ENCODE data around the gene MAPK8. TPM values are rescaled to one million over a fixed set of nuclear protein-coding genes. Genes with fewer than 3 reads are reported as not detected.
A peak's percentile ranks its signal among the peaks of the same experiment; 100 is the strongest.

The MAPK8 gene
- total and polyA plus RNA-seq, 9 of the 15 experiments (the other 6 are each of a cell fraction or from before 2014, with no cell fraction given) = 6.4 to 159 (median 71.0) TPM

- peaks cover 0 to 14% of the 10 kb centered on the region in 2 experiments; a peak in 2 of 5 replicates for H3K4me1 ChIP-seq (replicated peaks in 1 of 2; ENCODE audit: control insufficient read depth in 2 of 2, insufficient read depth in 2 of 2, low read length in 2 of 2)
- no peaks in the 10 kb centered on the region for H3K9me1 ChIP-seq (ENCODE audit: control insufficient read depth, insufficient read depth, low read length)
- no TSS peak for BruUV-seq (replicated peaks)
- in situ Hi-C loops (cut with MboI) (no loop called here), intact Hi-C loops (cut with micrococcal nuclease) (no loop called here)
- no peak overlapping the region for H3K4me2 ChIP-seq (ENCODE audit: insufficient read depth, low read length)
- ATAC-seq (no peak), DNase-seq (ENCODE audit: extremely low read depth in 1 of 4, low spot score in 3 of 4) (no peak), FAIRE-seq (no peak)
- ChIA-PET POLR2A (no interaction called here), CTCF (ENCODE audit: low intra/inter-chr PET ratio) (no interaction called here)
- H3K4me3 ChIP-seq = no peak overlapping the region
- H3K36me3 ChIP-seq (ENCODE audit: control insufficient read depth, insufficient read depth, low read length) = peaks cover 36% of the 10 kb centered on the region
- H3K27me3 ChIP-seq (ENCODE audit: control insufficient read depth in 2 of 2, insufficient read depth in 2 of 2, low read length in 2 of 2) = no peaks in the 10 kb centered on the region
- no peak overlapping the region for H2AFZ ChIP-seq (ENCODE audit: low read depth, low read length)
- peaks cover 4% of the 10 kb centered on the region for H3K9me3 ChIP-seq (replicated peaks; ENCODE audit: control insufficient read depth, insufficient read depth, low read depth, low read length)
- no peak overlapping the region for H3K27ac ChIP-seq (ENCODE audit: extremely low read depth, low read depth, low read length)
- H3K79me2 ChIP-seq (ENCODE audit: control insufficient read depth, insufficient read depth, low read length) = no peaks in the 10 kb centered on the region
- 95% methylated on average over 4 of the region's 4 CpGs for WGBS (ENCODE audit: insufficient coverage, low coverage, missing lambda C conversion rate)
- no peak overlapping the region for H3K9ac ChIP-seq (ENCODE audit: insufficient read depth in 1 of 2, low read depth in 2 of 2, low read length in 2 of 2)
- no peaks in the 10 kb centered on the region for H4K20me1 ChIP-seq (replicated peaks; ENCODE audit: control insufficient read depth, insufficient read depth, low read length)
- TF ChIP-seq ETV5 (CRISPR knock-in tag; IDR thresholded peaks at IDR 0.05; ENCODE audit: low read depth) (no peak), ZNF449 (CRISPR knock-in tag; IDR thresholded peaks at IDR 0.05) (no peak), ZNF146 (CRISPR knock-in tag; IDR thresholded peaks at IDR 0.05; ENCODE audit: unreplicated experiment) (peak; percentile 86), TGIF2 (CRISPR knock-in tag; IDR thresholded peaks at IDR 0.05) (no peak), KDM1A (IDR thresholded peaks at IDR 0.05) (0 out of 4 replicates have a peak, but pooled peaks of 1 of the 2 experiments have one; percentile 29), NR2F6 (CRISPR knock-in tag; IDR thresholded peaks at IDR 0.05) (no peak), RBM25 (IDR thresholded peaks at IDR 0.05; ENCODE audit: low read depth, low read length, severe bottlenecking) (peak; percentile 80), ZNF232 (CRISPR knock-in tag; IDR thresholded peaks at IDR 0.05) (no peak), HIVEP1 (CRISPR knock-in tag; IDR thresholded peaks at IDR 0.05) (no peak), ZHX1 (conservative IDR thresholded peaks at IDR 0.05; ENCODE audit: low read length) (no peak)
Measured at GRCh38 chr10:48412933-48413332, 106.5 kb downstream of the MAPK8 start.

All from K562 (cell line).